Tibial nerve (tissue), 4 donors: ENCODE data around the gene PSMB2. TPM values are rescaled to one million over a fixed set of nuclear protein-coding genes. Genes with fewer than 3 reads are reported as not detected.

ENCODE experiments used
- DNase-seq, 2 donors: peaks; one replicate each; pipeline ENCODE4 v3.0.0-alpha.2; 2019; ENCODE audit warnings: low spot score in 2 of 2
- H3K27ac ChIP-seq, 4 donors: fragments of 200-600 bp; sonication (generic) in 3 of 4; one replicate each; pipeline ENCODE4 v1.5.1; 2017 to 2019; ENCODE audit warnings: mild to moderate bottlenecking in 1 of 4
- H3K27me3 ChIP-seq, 2 donors: fragments of 200-600 bp; sonication (generic) in 1 of 2; one replicate each; pipeline versions ENCODE4 v1.5.1 to v1.6.0; 2017 to 2019
- H3K36me3 ChIP-seq, 3 donors: fragments of 200-600 bp; sonication (generic); one replicate each; pipeline ENCODE4 v1.5.1; 2018 to 2019
- H3K4me1 ChIP-seq, 4 donors: fragments of 200-600 bp; sonication (generic) in 3 of 4; one replicate each; pipeline ENCODE4 v1.5.1; 2017 to 2019
- H3K4me3 ChIP-seq, 4 donors: fragments of 200-600 bp; sonication (generic) in 3 of 4; one replicate each; pipeline ENCODE4 v1.5.1; 2017 to 2019; ENCODE audit warnings: mild to moderate bottlenecking in 1 of 4, moderate library complexity in 1 of 4
- H3K9me3 ChIP-seq, 4 donors: fragments of 200-600 bp; sonication (generic) in 3 of 4; one replicate each; pipeline ENCODE4 v1.5.1; 2017 to 2019
- CTCF ChIP-seq, 5 experiments: fragments of 200-600 bp in 3 of 5; fragments of 450-650 bp in 2 of 5; sonication (generic) in 3 of 5; IDR thresholded peaks; one replicate each; pipeline ENCODE4 v1.5.1; 2016 to 2019; ENCODE audit warnings: antibody characterized with exemption in 5 of 5, mild to moderate bottlenecking in 3 of 5, moderate library complexity in 2 of 5
- EP300 ChIP-seq, 2 donors: sonication (generic); formaldehyde crosslinking; IDR thresholded peaks; one replicate each; pipeline ENCODE4 v1.6.1; 2017; ENCODE audit warnings: antibody characterized with exemption in 2 of 2, mild to moderate bottlenecking in 1 of 2
- POLR2A ChIP-seq, 2 donors: fragments of 450-650 bp; IDR thresholded peaks; one replicate each; pipeline ENCODE4 v1.6.1; 2017; ENCODE audit warnings: antibody characterized with exemption in 2 of 2, mild to moderate bottlenecking in 2 of 2, moderate library complexity in 2 of 2
- WGBS, 2 donors: methylation state at CpG; one replicate each; pipeline ENCODE4 v1.1.5; 2018; 5-methylcytosine and 5-hydroxymethylcytosine counted together
- total RNA-seq, 4 donors: library from RNA; depleted of rRNA; stranded (reverse); fragments of >200 nt; gene quantifications; one replicate each; pipeline ENCODE4 v1.1.0, GENCODE V29; 2016

Gene PSMB2
- total RNA-seq, 4 donors from 2014 or later = 24.9 to 41.4 (median 33.8) TPM

- Histone ChIP-seq H3K27me3 (no peaks in the 10 kb centered on the region), H3K27ac (peak overlapping the region in 3 of 4 donors; percentile 2 to 99 (median 50)), H3K9me3 (no peaks in the 10 kb centered on the region), H3K4me3 (no peak overlapping the region), H3K36me3 (peaks cover 0 to 61% (median 0%) of the 10 kb centered on the region in 3 donors), H3K4me1 (peaks cover 0 to 46% (median 7%) of the 10 kb centered on the region in 4 donors)
- TF ChIP-seq EP300 (IDR thresholded peaks at IDR 0.05) = no peak
- no peak for TF ChIP-seq CTCF (IDR thresholded peaks at IDR 0.05)
- no peak for TF ChIP-seq POLR2A (IDR thresholded peaks at IDR 0.05)
- 73 to 75% methylated on average over 11 of the region's 11 CpGs for WGBS, 2 donors
- DNase-seq = no peak
These were observed 79.9 kb downstream of the PSMB2 start for GRCh38 chr1:35561297-35561971.

GRCh38 chr1:35560256-35561225, 80.8 kb downstream of the PSMB2 start:
- no peaks in the 10 kb centered on the region for H3K27me3 ChIP-seq
- no peaks in the 10 kb centered on the region for H3K9me3 ChIP-seq
- no peak overlapping the region for H3K4me3 ChIP-seq
- WGBS, 2 donors = 49 to 53% methylated on average over 33 to 41 of the region's 44 CpGs
- no peak for TF ChIP-seq EP300 (IDR thresholded peaks at IDR 0.05)
- TF ChIP-seq CTCF (IDR thresholded peaks at IDR 0.05) = no peak
- no peak for TF ChIP-seq POLR2A (IDR thresholded peaks at IDR 0.05)
- peaks cover 0 to 52% (median 0%) of the 10 kb centered on the region in 3 donors for H3K36me3 ChIP-seq
- DNase-seq = no peak
- H3K27ac ChIP-seq = peak overlapping the region in 3 of 4 donors; percentile 2 to 99 (median 70)
- peaks cover 0 to 55% (median 16%) of the 10 kb centered on the region in 4 donors for H3K4me1 ChIP-seq

- no peak for DNase-seq
- TF ChIP-seq CTCF (IDR thresholded peaks at IDR 0.05) = no peak
- no peak for TF ChIP-seq EP300 (IDR thresholded peaks at IDR 0.05)
- TF ChIP-seq POLR2A (IDR thresholded peaks at IDR 0.05) = no peak
- Histone ChIP-seq H3K4me3 (no peak overlapping the region), H3K9me3 (no peaks in the 10 kb centered on the region), H3K4me1 (peaks cover 0 to 66% (median 26%) of the 10 kb centered on the region in 4 donors), H3K27ac (peak overlapping the region in 3 of 4 donors; percentile 13 to 99 (median 70)), H3K27me3 (no peaks in the 10 kb centered on the region), H3K36me3 (peaks cover 0 to 41% (median 0%) of the 10 kb centered on the region in 3 donors)
- WGBS, 2 donors = 54 to 66% methylated on average over 7 of the region's 7 CpGs
These were observed 81.9 kb downstream of the PSMB2 start for GRCh38 chr1:35559317-35559944.

DNA sequence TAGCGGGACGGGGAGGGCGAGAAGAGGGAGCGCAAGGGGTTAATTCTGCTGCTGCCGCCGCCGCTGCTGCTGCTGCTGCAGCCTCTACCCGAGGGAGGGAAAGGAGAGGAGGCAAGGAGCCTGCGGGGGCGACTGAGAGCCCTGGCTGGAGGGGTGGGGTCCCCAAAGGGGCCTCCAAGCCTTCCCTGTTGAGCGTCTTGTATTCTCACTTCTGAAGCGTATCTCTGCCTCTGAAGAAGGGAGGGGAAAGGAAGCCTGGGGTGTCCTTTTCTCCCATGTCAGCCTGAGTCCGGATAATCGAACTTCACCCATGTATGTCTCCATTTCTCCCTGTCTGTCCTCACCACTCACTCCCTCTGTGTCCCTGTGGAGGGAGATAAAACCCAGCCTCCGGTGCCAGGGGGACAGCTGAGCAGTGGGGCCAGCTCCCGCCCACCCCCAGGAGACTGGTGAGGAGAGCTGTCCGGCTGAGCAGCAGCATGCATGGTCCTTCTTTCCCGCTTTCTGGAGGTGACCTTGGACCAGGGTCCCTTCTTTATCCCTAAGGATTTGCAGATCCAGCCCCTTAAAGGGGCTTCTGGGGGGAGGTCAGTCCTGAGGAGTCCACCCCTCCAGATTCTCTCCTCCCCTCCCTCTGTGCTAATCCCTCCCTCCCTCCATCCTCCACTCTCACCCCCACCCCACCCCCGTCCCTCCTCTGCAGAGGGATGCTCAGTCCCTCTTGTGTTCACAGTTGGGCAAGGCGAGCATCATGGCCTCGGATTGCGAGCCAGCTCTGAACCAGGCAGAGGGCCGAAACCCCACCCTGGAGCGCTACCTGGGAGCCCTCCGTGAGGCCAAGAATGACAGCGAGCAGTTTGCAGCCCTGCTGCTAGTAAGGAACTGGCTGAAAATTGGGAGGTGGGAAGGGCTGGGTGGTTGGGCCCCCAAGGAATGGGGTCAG, 82.7 kb downstream of the PSMB2 start:
- WGBS, 2 donors = 7 to 22% methylated on average over 19 to 26 of the region's 26 CpGs
- TF ChIP-seq POLR2A (IDR thresholded peaks at IDR 0.05) (no peak), CTCF (IDR thresholded peaks at IDR 0.05) (no peak), EP300 (IDR thresholded peaks at IDR 0.05) (no peak)
- H3K27me3 ChIP-seq = no peaks in the 10 kb centered on the region
- H3K4me3 ChIP-seq = peak overlapping the region; percentile 74 to 92 (median 83)
- no peaks in the 10 kb centered on the region for H3K9me3 ChIP-seq
- H3K36me3 ChIP-seq = peaks cover 0 to 40% (median 0%) of the 10 kb centered on the region in 3 donors
- H3K4me1 ChIP-seq = peaks cover 0 to 74% (median 30%) of the 10 kb centered on the region in 4 donors
- H3K27ac ChIP-seq = peak overlapping the region; percentile 86 to 99 (median 97)
- no peak for DNase-seq
